Cardiac ventricle fibroblast (primary cell): ENCODE data around the gene EIF4EBP3. TPM values are rescaled to one million over a fixed set of nuclear protein-coding genes. Genes with fewer than 3 reads are reported as not detected.

Experiments
- total RNA-seq: library from RNA; depleted of rRNA; stranded (reverse); fragments of >200 nt; gene quantifications from 2 replicates; pipeline ENCODE4 v1.2.3, GENCODE V29; 2015

The EIF4EBP3 gene
- 7.4 and 15.3 TPM in 2 replicates for total RNA-seq

DNA sequence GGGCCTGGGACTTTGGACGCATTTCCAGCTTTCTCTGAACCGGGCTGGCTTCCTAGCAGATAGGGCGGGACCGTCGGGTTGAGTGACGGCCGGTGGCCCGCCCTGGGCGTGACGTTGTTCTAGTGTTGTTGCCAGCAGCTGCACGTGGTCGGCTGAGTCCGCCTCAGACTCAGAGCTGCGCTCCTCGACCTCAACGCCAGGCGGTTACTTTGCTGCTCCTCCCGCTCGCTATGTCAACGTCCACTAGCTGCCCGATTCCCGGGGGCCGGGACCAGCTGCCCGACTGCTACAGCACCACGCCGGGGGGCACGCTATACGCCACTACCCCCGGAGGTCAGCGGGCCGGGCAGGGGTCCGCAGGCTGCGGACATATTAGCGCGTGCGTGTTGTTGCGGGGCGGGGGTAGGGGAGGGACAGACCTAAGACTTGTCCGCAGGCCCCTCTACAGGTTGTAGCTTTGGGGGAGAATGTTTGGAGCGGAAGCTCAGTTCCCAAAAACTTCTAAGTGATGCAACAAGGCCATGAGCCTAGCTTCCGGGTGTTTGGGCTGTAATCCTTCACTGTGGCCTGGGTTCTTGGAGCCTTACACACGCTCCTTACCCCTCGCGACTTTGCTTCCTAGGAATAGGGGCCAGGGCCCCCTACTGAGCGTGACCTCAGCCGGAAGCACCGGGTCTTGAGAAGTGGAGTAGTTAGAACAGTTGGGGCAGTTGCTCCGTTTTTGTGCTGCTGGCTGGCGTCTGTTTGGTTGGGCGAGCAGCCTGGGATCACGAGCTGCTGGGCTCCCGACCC is at the start of gene EIF4EBP3:
EIF4EBP3 (plus strand) TSS at position 155 of the 792 bp plus-strand sequence; CDS start at position 231, 76 bp downstream.

DNA sequence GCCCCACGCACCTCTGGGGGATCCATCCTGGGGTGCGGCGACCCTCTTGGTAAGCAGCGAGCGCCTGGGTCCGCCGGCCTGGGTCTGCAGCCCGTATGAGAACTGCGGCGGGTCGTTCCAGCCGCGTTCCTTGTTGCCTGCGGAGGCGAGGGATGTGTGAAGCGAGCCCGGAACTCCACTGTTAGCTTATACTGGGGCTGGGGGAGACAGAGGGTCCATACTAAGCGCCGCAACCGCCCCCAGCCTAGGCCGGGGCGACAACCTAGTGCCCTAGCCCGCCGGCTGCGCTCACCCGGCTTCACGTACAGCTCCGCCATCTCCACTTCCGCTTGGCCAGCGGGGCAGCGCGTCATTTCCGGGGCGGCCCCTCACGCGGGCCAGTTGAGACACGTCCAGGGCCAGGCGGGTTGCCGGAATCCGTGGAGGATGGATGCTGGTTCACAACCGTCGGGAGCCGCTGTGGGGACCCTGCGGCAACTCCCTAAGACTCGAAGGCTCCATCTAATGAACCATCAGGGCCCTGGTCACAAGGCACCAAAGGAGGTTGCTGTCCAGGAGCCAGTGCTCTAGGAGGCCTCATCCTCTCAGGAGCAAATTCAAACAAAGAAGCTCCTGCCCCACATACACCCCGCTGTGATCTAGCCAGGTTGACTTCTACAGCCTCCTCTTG is 9.8 kb downstream of the EIF4EBP3 start, which contains the start of gene SRA1:
SRA1 (minus strand) TSS at position 338 of the 670 bp plus-strand sequence; CDS start at position 317, 21 bp downstream.

DNA sequence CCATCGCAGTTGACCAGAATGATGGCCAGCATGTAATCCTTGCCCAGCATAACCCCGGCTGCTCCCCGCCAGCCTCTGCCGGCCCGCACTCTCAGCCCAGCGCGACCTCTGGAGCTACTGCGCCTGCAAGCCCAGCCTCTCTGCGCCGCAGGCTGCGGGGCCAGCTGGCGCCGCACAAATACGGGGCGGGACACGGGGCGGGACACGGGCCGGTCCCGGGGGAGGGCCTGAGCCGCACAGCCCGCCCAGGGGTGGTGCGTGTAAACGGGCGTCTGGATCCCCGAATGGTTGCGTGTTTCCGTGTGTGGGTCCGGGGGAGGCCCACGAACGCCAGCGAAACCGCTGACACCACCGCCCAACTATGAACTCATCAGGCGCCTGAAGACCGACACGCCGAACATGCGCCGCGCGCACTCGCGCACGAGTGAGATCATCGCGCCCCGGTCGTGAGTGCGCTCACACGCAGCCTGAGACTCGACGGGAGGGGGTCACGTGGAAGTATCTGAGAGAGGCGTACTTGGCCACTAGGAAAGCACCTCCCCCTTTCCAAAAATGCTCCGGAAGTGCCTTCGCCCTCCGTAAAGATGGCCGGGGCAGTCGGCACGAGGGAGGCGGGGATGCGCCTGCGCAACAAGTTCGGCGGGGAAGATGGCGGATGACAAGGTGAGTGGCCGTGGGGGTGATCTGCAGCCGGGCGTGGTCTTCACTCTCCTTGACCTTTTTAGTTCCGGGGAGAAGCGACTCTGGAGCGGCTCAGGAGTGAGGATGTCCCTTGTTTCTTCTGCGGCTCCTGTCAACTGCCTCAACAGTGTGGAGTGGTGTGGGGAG is 16.9 kb downstream of the EIF4EBP3 start, which contains the start of the genes APBB3 and SLC35A4:
APBB3 (minus strand) TSS at position 403 of the 828 bp plus-strand sequence; CDS start at position 50, 353 bp downstream.
SLC35A4 (plus strand) TSS at position 633 of the 828 bp plus-strand sequence. CDS start 2,342 bp downstream, outside the sequence.

Other genes starting within 250 kb of the EIF4EBP3 start
- 44.3 and 59.7 TPM in 2 replicates for gene PFDN1, start 244.6 kb upstream of the EIF4EBP3 start, total RNA-seq
- 1.0 and 1.9 TPM in 2 replicates for gene HBEGF, start 201.1 kb upstream of the EIF4EBP3 start, total RNA-seq
- not detected in 2 replicates for gene SLC4A9, start 187.5 kb upstream of the EIF4EBP3 start, total RNA-seq
- gene ANKHD1, start 145.8 kb upstream of the EIF4EBP3 start, total RNA-seq, result 34.6 and 55.5 TPM in 2 replicates
- 24.0 and 25.6 TPM in 2 replicates for gene SRA1, start 9.8 kb downstream of the EIF4EBP3 start, total RNA-seq
- gene APBB3, start 16.9 kb downstream of the EIF4EBP3 start, total RNA-seq, result 8.4 and 9.0 TPM in 2 replicates
- gene SLC35A4, start 17.2 kb downstream of the EIF4EBP3 start, total RNA-seq, result 26.9 and 37.6 TPM in 2 replicates
- gene CD14, start 85.5 kb downstream of the EIF4EBP3 start, total RNA-seq, result 0.15 and 1.3 TPM in 2 replicates
- gene TMCO6, start 91.8 kb downstream of the EIF4EBP3 start, total RNA-seq, result 26.7 and 72.8 TPM in 2 replicates
- gene NDUFA2, start 100.0 kb downstream of the EIF4EBP3 start, total RNA-seq, result 47.4 and 58.0 TPM in 2 replicates
- gene IK, start 100.2 kb downstream of the EIF4EBP3 start, total RNA-seq, result 62.4 and 66.5 TPM in 2 replicates
- gene WDR55, start 117.2 kb downstream of the EIF4EBP3 start, total RNA-seq, result 15.8 and 18.2 TPM in 2 replicates
- not detected in 2 replicates for gene DND1, start 125.9 kb downstream of the EIF4EBP3 start, total RNA-seq
- gene HARS1, start 143.7 kb downstream of the EIF4EBP3 start, total RNA-seq, result 43.6 and 55.7 TPM in 2 replicates
- 20.3 and 21.3 TPM in 2 replicates for gene HARS2, start 143.8 kb downstream of the EIF4EBP3 start, total RNA-seq
- gene ZMAT2, start 152.8 kb downstream of the EIF4EBP3 start, total RNA-seq, result 18.2 and 25.1 TPM in 2 replicates
- gene PCDHA1, start 238.5 kb downstream of the EIF4EBP3 start, total RNA-seq, result 0.05 TPM in 1 of 2 replicates, not detected in the other
- not detected in 2 replicates for gene PCDHA2, start 247.2 kb downstream of the EIF4EBP3 start, total RNA-seq